ENCODE results near the gene SYNGR3. TPM values are rescaled to one million over a fixed set of nuclear protein-coding genes. Genes with fewer than 3 reads are reported as not detected.
A peak's percentile ranks its signal among the peaks of the same experiment; 100 is the strongest.

Gene SYNGR3
- polyA plus RNA-seq, 2 of the 4 experiments (the other 2 are of a cell fraction) = 4.1 to 4.9 TPM

- 85% methylated on average over 3 of the region's 6 CpGs for WGBS (ENCODE audit: missing lambda C conversion rate)
- ChIA-PET POLR2A (interaction anchor here (2.2 kb wide), 1 partner anchor 17 kb away, joined by 50 read pairs; the partner anchor contains the start of genes GFER and NOXO1), CTCF (interaction anchor here (0.6 to 3.0 kb wide), 8 partner anchors 12 to 180 kb away, joined by 3 to 11 read pairs (median 4); partner anchors contain the start of gene GFER)
- peaks cover 27% of the 10 kb centered on the region for H3K4me1 ChIP-seq
- DNase-seq (ENCODE audit: low read depth in 1 of 2, low spot score in 1 of 2) = no peak
- no peak for FAIRE-seq
- peak within 1 kb of the TSS; percentile 88 for H3K4me3 ChIP-seq
- peak within 1 kb of the TSS; percentile 92 to 100 for H3K27ac ChIP-seq
- no peak for ATAC-seq
- H3K4me2 ChIP-seq = peak within 1 kb of the TSS; percentile 93
- TF ChIP-seq CBX2 (IDR thresholded peaks at IDR 0.05; ENCODE audit: borderline replicate concordance, low read depth) = no peak
- no peak for TF ChIP-seq CHD4 (IDR thresholded peaks at IDR 0.05; ENCODE audit: borderline replicate concordance)
- no peak for TF ChIP-seq EHMT2 (IDR thresholded peaks at IDR 0.05; ENCODE audit: low read depth)
- no peaks in the 10 kb centered on the region for H3K9me3 ChIP-seq
These were observed 23.3 kb upstream of the SYNGR3 start, which contains the start of gene RNF151 for GRCh38 chr16:1966460-1966859. RNF151 (plus strand) TSS chr16:1966856; CDS start chr16:1966882, 26 bp downstream.

GRCh38 chr16:1968146-1968953 is 21.4 kb upstream of the SYNGR3 start:
- H3K4me2 ChIP-seq = no peak overlapping the region
- FAIRE-seq = no peak
- peaks cover 19% of the 10 kb centered on the region for H3K4me1 ChIP-seq
- no peak overlapping the region for H3K4me3 ChIP-seq
- DNase-seq (ENCODE audit: low read depth in 1 of 2, low spot score in 1 of 2) = no peak
- no peak for TF ChIP-seq NFE2L2 (conservative IDR thresholded peaks at IDR 0.05; ENCODE audit: low read length)
- TF ChIP-seq ZFP36 (IDR thresholded peaks at IDR 0.05; ENCODE audit: borderline replicate concordance, partially characterized antibody) = no peak
- no peak for TF ChIP-seq JUNB (IDR thresholded peaks at IDR 0.05)
- TF ChIP-seq KDM1A (IDR thresholded peaks at IDR 0.05; ENCODE audit: low read depth) = no peak
- no peak for TF ChIP-seq RARB (CRISPR knock-in tag; IDR thresholded peaks at IDR 0.05)
- TF ChIP-seq NPAS2 (CRISPR knock-in tag; IDR thresholded peaks at IDR 0.05; ENCODE audit: borderline replicate concordance) = no peak
- TF ChIP-seq KDM5A (IDR thresholded peaks at IDR 0.05) = no peak
- TF ChIP-seq ESRRA (IDR thresholded peaks at IDR 0.05; ENCODE audit: borderline replicate concordance, low read length) = no peak
- no peak overlapping the region for H3K27ac ChIP-seq
- ATAC-seq = no peak
- no peaks in the 10 kb centered on the region for H3K9me3 ChIP-seq
- ChIA-PET CTCF (interaction anchor here (1.0 to 3.0 kb wide), 5 partner anchors 9 to 45 kb away, joined by 3 to 9 read pairs (median 4); partner anchors contain the start of gene NDUFB10), POLR2A (no interaction called here)
- WGBS (ENCODE audit: missing lambda C conversion rate) = 88% methylated on average over 29 of the region's 41 CpGs

- Histone ChIP-seq H3K9me3 (no peaks in the 10 kb centered on the region), H3K4me2 (peak within 1 kb of the TSS; percentile 94), H3K27ac (peak within 1 kb of the TSS; percentile 98 to 99), H3K4me3 (peak within 1 kb of the TSS; percentile 65), H3K4me1 (peaks cover 17% of the 10 kb centered on the region)
- WGBS (ENCODE audit: missing lambda C conversion rate) = 5% methylated on average over 25 of the region's 78 CpGs
- peak; percentile 91 to 95 for DNase-seq (ENCODE audit: low read depth in 1 of 2, low spot score in 1 of 2)
- peak; percentile 85 to 92 for ATAC-seq
- POLR2A ChIA-PET = interaction anchor here (0.8 to 1.6 kb wide), 9 partner anchors 9 to 189 kb away, joined by 3 to 13 read pairs (median 4); partner anchors contain the start of genes GFER, NOXO1, NTHL1 and NUBP2
- CTCF ChIA-PET = interaction anchor here (0.5 to 2.8 kb wide), 7 partner anchors 10 to 169 kb away, joined by 3 to 13 read pairs (median 3); partner anchors contain the start of gene NOXO1
- FAIRE-seq = no peak
- peak; percentile 95 for TF ChIP-seq MAX (IDR thresholded peaks at IDR 0.05)
- no peak for TF ChIP-seq HMGXB4 (CRISPR knock-in tag; IDR thresholded peaks at IDR 0.05; ENCODE audit: borderline replicate concordance)
- no peak for TF ChIP-seq CEBPB (IDR thresholded peaks at IDR 0.05)
- TF ChIP-seq ESRRA (IDR thresholded peaks at IDR 0.05; ENCODE audit: borderline replicate concordance, low read length) = no peak
- peak; percentile 82; the same call in 1 of the 3 replicates for TF ChIP-seq BCL3 (IDR thresholded peaks at IDR 0.05)
- peak; percentile 89 for TF ChIP-seq KDM5A (IDR thresholded peaks at IDR 0.05)
- TF ChIP-seq CBX8 (IDR thresholded peaks at IDR 0.05) = no peak
- no peak for TF ChIP-seq SREBF2 (IDR thresholded peaks at IDR 0.05)
- TF ChIP-seq HES2 (IDR thresholded peaks at IDR 0.05) = no peak
- peak; percentile 87 for TF ChIP-seq E2F6 (IDR thresholded peaks at IDR 0.05; ENCODE audit: borderline replicate concordance, low read depth)
- peak; percentile 75 to 94; a peak in 4 of 5 replicates for TF ChIP-seq JUN (IDR thresholded peaks at IDR 0.05)
- TF ChIP-seq POLR2A (IDR thresholded peaks at IDR 0.05; ENCODE audit: low read length) = peak; percentile 88
- peak; percentile 59; the same call in 1 of the 2 replicates for TF ChIP-seq REST (IDR thresholded peaks at IDR 0.05)
- TF ChIP-seq ZC3H11A (IDR thresholded peaks at IDR 0.05) = no peak
These were observed 17.8 kb upstream of the SYNGR3 start, which contains the start of gene TBL3 for GRCh38 chr16:1971796-1972489. TBL3 (plus strand) TSS chr16:1972053; CDS start chr16:1972165, 112 bp downstream.

Measured in A549 (cell line).